ENCODE measurements around the gene LDLRAD4. TPM values are rescaled to one million over a fixed set of nuclear protein-coding genes. Genes with fewer than 3 reads are reported as not detected.

LDLRAD4 gene
- total RNA-seq, 2 donors from 2014 or later, result 112 to 120 TPM

DNA sequence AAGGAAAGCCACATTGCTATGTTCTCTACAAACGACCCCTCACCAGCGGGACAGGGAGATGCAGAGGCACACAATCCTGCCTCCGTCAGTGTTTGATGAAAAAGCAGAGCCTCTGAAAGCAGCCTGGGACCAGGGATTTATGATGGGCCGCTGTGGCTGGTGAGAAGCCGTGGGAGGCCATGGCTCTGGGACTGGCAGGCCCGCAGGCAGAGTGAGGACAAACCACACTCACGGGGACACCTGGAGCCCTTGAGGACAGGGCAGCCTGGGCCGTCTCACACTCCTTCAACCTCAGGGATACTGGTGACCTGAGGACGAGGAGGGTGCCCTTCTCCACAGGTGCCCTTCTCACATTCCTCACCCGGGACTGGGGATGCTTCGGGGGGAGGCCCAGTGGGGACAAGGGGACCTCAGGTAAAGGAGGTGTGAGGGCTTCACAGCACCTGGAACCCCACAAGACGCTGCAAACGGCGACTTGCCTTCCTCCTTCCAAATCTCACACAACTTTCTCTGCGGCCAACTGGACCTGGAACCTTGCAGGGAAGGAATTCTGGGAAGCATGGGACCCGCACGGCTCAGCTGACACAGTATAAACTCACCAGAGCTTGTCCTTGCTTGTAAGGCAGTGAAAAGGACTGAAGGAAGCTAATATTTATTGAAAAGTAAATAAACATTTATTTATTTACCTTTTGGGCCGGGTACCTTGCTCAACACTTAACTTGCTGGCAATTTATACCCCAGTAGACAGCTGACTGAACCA lies 5.3 kb upstream of the LDLRAD4 start:
- H3K4me3 Mint-ChIP-seq, result no peak overlapping the region

DNA sequence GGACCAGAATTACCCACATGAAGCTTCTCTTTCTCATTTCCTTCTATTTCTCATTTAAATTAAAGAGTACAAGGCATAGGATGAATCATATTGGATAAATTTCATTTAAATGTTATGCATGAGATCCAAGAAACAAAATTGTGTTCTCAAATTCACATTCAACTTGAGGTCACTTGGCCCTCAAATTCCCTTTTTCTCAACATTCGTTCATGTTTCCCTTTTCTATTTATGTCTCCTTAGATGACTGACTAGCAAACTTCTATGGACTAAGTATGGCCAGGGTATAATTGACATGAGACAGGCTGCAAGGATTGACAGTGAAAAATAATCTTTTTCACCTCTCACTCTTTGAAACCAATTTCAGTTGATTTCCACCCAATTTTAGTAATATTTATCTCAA lies 4.0 kb upstream of the LDLRAD4 start:
- peaks cover 15% of the 10 kb centered on the region for H3K4me1 Mint-ChIP-seq
- ATAC-seq (no peak), DNase-seq (no peak)
- no peaks in the 10 kb centered on the region for H3K36me3 Mint-ChIP-seq (ENCODE audit: low read depth)
- H3K27me3 Mint-ChIP-seq, result peaks cover 25% of the 10 kb centered on the region
- H3K4me3 Mint-ChIP-seq, result no peak overlapping the region
- H3K27ac Mint-ChIP-seq, result no peak overlapping the region
- H3K9me3 ChIP-seq (ENCODE audit: control insufficient read depth, low read length, poor library complexity, severe bottlenecking), result no peaks in the 10 kb centered on the region

More for the DNA sequence above, 5.3 kb upstream of the LDLRAD4 start:
- no peak for ATAC-seq
- no peak overlapping the region for H3K27ac Mint-ChIP-seq
- no peaks in the 10 kb centered on the region for H3K9me3 ChIP-seq (ENCODE audit: control insufficient read depth, low read length, poor library complexity, severe bottlenecking)
- no peaks in the 10 kb centered on the region for H3K36me3 Mint-ChIP-seq (ENCODE audit: low read depth)
- no peak for DNase-seq
- H3K27me3 Mint-ChIP-seq, result peaks cover 34% of the 10 kb centered on the region
- peaks cover 10% of the 10 kb centered on the region for H3K4me1 Mint-ChIP-seq

DNA sequence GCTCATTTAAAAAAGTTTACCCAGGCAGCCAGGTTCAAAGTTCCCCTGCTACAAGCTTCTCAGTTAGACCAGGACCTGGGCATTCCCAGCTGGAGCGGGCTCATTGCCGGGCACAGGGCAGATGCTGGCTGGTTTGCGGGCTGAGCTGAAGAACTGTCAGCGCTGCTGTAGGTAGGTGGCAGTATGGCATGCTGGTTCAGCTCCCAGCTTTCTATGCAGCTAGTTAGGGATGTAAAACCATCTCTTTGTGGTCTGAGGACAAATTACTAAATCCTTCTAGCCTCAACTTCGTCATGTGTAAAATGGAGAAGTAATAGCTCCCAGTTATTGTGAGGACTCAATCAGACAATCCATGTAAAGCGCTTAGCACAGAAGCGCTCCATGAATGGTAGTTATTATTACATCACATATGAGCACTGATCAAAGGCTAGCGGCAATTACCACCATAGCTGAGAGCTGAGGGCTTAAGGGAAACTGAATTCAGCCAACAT lies 2.4 kb upstream of the LDLRAD4 start:
- DNase-seq (peak in 2 of 3 donors; percentile 25 to 32), ATAC-seq (peak; percentile 67)
- peaks cover 26% of the 10 kb centered on the region for H3K4me1 Mint-ChIP-seq
- no peaks in the 10 kb centered on the region for H3K36me3 Mint-ChIP-seq (ENCODE audit: low read depth)
- peak overlapping the region; percentile 66 for H3K27ac Mint-ChIP-seq
- H3K9me3 ChIP-seq (ENCODE audit: control insufficient read depth, low read length, poor library complexity, severe bottlenecking), result no peaks in the 10 kb centered on the region
- peaks cover 29% of the 10 kb centered on the region for H3K27me3 Mint-ChIP-seq
- peak overlapping the region; percentile 90 for H3K4me3 Mint-ChIP-seq

DNA sequence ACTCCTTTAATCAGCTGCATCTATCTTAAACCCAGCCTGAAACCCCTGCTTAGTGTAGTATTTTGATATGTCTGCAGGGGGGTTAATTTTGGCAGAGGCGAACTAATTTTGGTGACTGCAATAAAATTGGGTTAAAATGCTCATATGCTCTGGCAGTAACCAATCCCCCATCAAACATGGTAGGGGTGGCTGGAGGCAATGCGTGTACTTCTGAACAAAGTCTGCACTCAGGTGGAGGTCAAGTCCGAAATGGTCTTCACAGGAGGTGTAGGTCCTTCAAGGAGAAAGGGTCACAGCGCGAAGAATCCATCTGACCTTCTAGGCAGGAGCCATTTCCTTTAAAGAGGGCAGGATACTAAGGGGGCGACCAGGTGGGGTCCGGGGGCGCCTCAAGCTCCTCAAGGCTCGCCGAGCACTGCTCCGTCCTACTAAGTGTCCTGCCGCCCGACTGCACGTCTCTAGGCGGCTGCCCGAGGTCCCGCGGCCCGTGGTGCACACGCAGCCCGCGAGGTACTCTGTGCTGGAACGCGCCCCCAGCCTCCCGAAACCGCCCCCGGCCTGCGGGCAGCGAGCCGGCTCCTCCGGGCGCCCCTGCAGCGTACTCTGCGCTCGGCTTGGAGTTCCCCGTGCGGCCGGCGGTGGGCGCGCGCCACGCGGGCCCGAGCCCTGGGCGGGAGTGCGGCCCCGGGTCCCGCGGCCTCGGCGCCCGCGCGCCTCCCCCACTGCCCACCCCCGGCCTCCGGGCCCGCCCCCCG lies 1.7 kb upstream of the LDLRAD4 start:
- peaks cover 30% of the 10 kb centered on the region for H3K27me3 Mint-ChIP-seq
- no peaks in the 10 kb centered on the region for H3K36me3 Mint-ChIP-seq (ENCODE audit: low read depth)
- DNase-seq (peak; percentile 45 to 50 (median 47)), ATAC-seq (peak; percentile 62)
- peaks cover 29% of the 10 kb centered on the region for H3K4me1 Mint-ChIP-seq
- H3K27ac Mint-ChIP-seq, result peak overlapping the region; percentile 66
- peak overlapping the region; percentile 90 for H3K4me3 Mint-ChIP-seq
- H3K9me3 ChIP-seq (ENCODE audit: control insufficient read depth, low read length, poor library complexity, severe bottlenecking), result no peaks in the 10 kb centered on the region

DNA sequence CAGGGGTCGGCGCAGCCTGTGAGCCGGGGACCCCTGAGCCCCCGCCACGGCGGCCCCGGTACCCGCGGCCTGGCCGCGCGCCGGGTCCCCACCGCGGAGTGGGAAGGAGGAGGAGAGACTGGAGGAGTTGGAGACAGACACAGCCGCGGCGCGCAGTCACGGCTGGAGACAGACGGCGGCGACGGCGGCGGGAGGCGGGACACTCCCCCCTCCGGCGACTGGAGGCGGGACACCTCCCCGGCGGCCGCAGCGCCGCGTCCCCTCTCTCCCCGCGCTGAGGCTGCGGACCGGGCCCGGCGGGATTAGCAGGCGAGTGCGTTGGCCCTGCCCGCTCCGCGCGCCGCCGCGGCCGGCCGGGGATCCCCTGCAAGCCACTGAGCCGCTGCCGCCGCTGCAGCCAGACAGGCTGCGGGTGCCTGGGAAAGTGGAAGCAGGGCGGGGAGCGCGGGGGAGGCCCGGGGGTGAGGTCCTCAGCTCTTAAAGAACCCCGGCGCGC lies 1.0 kb upstream of the LDLRAD4 start:
- no peaks in the 10 kb centered on the region for H3K9me3 ChIP-seq (ENCODE audit: control insufficient read depth, low read length, poor library complexity, severe bottlenecking)
- Mint-ChIP-seq H3K27ac (no peak overlapping the region), H3K4me3 (peak overlapping the region; percentile 90), H3K36me3 (ENCODE audit: low read depth) (no peaks in the 10 kb centered on the region), H3K4me1 (peaks cover 31% of the 10 kb centered on the region), H3K27me3 (peaks cover 28% of the 10 kb centered on the region)
- peak; percentile 56 for ATAC-seq
- peak; percentile 57 to 58 (median 58) for DNase-seq

DNA sequence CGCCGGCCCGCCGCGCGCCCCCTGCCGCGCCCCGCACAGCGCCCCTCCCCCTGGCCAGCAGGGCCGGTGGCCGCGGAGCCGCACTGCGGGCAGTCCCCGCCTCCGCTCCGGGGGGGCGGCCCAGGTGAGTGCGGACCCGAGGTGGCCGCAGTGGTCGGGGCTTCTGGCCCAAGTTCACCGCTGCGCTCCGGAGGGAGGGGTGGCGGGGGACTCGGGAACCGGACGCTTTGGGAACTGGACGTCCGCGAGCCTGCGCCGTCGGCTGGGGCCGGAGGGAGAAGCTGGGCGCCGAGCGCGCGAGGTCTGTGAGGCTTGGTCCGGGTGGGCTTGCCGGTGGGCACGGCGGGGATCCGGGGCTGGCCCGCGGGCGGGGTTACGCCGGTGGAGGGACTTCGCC lies 591 bp upstream of the LDLRAD4 start:
- no peak for ATAC-seq
- no peak overlapping the region for H3K27ac Mint-ChIP-seq
- DNase-seq, result no peak
- peaks cover 23% of the 10 kb centered on the region for H3K27me3 Mint-ChIP-seq
- H3K36me3 Mint-ChIP-seq (ENCODE audit: low read depth), result no peaks in the 10 kb centered on the region
- H3K4me3 Mint-ChIP-seq, result peak overlapping the region; percentile 87
- H3K4me1 Mint-ChIP-seq, result peaks cover 31% of the 10 kb centered on the region
- no peaks in the 10 kb centered on the region for H3K9me3 ChIP-seq (ENCODE audit: control insufficient read depth, low read length, poor library complexity, severe bottlenecking)

DNA sequence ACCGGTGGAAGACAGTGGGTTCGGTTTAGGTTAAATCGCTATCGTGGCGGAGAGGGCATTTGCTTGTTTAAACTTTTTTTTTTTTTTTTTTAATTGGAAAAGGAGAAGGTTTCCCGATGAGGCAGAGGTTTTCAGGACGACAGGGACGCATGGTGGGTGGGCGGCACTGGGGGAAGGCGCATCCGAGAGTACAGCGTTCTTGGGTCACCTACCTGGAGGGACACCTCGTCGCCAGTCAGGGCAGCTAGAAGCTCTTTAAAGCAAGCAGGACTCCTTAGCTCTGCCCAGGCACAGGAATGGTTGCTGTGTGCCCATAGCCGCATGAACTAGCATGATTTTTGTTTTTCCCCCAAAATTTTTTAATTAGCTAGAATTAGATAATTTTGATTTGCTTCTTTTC lies 437 bp downstream of the LDLRAD4 start:
- no peak for ATAC-seq
- H3K27me3 Mint-ChIP-seq, result peaks cover 18% of the 10 kb centered on the region
- H3K9me3 ChIP-seq (ENCODE audit: control insufficient read depth, low read length, poor library complexity, severe bottlenecking), result no peaks in the 10 kb centered on the region
- H3K4me3 Mint-ChIP-seq, result peak overlapping the region; percentile 87
- H3K27ac Mint-ChIP-seq, result peak overlapping the region; percentile 83
- H3K4me1 Mint-ChIP-seq, result peaks cover 31% of the 10 kb centered on the region
- no peaks in the 10 kb centered on the region for H3K36me3 Mint-ChIP-seq (ENCODE audit: low read depth)
- no peak for DNase-seq

DNA sequence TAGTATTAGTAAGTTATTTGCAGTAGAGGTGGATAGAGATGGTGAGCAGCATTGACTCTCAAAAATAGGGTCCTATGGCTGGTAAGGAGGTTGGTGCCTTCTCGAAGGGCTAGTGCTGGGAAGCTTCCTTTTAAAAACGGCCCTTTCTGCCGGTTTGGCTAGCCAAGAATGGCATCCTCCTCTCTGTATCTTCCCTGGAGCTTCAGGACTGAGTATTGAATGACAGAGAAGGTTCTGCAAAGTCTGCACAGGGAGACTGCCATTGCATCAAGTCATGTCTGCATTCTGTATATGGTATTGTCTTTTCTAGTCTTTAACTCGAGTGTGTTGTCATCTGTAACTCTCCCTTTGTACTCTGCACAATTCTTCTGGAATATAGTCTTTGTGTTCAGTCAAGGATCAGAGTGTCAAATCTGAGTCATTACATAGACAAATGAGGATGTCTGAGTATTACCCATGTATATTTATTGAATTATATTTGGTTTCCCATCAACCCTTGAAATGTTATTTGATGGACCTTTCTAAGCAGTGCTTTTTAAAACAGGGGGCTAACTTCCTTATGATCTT lies 1.1 kb downstream of the LDLRAD4 start:
- Mint-ChIP-seq H3K36me3 (ENCODE audit: low read depth) (no peaks in the 10 kb centered on the region), H3K4me3 (peak overlapping the region; percentile 87), H3K27ac (peak overlapping the region; percentile 83), H3K4me1 (peaks cover 31% of the 10 kb centered on the region), H3K27me3 (peaks cover 13% of the 10 kb centered on the region)
- ATAC-seq (no peak), DNase-seq (no peak)
- H3K9me3 ChIP-seq (ENCODE audit: control insufficient read depth, low read length, poor library complexity, severe bottlenecking), result no peaks in the 10 kb centered on the region

DNA sequence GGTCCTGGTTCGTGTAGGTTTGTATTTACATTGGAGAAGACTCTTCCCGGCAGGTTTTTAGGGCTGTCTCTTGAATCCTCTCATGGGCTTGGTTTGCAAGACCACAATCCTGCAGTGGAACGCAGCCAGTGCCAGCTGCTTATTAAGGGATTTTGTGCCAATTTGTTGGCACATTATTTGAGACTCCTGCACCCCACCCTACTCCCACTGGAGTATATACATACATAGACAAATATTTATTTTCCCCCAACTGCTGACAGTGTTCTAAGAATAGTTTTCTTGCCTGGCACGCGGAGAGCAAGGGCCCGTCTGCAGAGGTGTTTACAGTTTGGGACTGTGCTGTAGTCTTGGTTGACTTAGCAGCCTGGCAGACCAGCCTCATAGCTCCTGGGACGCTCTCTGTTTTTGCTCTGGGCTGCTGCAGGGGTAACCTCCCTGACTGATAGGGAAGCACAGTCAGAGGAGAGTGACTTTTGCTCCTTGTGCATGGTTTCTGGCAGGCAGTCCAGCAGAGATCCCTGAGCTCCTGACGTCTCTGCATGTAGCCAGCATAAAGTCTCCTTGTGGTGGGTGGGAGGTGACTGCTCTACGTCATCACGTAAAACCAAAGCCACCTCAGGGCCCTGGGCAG lies 1.9 kb downstream of the LDLRAD4 start:
- peak overlapping the region; percentile 31 for H3K4me3 Mint-ChIP-seq
- DNase-seq (no peak), ATAC-seq (no peak)
- no peak overlapping the region for H3K27ac Mint-ChIP-seq
- H3K27me3 Mint-ChIP-seq, result peaks cover 6% of the 10 kb centered on the region
- H3K36me3 Mint-ChIP-seq (ENCODE audit: low read depth), result peaks cover 2% of the 10 kb centered on the region
- H3K4me1 Mint-ChIP-seq, result peaks cover 32% of the 10 kb centered on the region
- H3K9me3 ChIP-seq (ENCODE audit: control insufficient read depth, low read length, poor library complexity, severe bottlenecking), result no peaks in the 10 kb centered on the region

DNA sequence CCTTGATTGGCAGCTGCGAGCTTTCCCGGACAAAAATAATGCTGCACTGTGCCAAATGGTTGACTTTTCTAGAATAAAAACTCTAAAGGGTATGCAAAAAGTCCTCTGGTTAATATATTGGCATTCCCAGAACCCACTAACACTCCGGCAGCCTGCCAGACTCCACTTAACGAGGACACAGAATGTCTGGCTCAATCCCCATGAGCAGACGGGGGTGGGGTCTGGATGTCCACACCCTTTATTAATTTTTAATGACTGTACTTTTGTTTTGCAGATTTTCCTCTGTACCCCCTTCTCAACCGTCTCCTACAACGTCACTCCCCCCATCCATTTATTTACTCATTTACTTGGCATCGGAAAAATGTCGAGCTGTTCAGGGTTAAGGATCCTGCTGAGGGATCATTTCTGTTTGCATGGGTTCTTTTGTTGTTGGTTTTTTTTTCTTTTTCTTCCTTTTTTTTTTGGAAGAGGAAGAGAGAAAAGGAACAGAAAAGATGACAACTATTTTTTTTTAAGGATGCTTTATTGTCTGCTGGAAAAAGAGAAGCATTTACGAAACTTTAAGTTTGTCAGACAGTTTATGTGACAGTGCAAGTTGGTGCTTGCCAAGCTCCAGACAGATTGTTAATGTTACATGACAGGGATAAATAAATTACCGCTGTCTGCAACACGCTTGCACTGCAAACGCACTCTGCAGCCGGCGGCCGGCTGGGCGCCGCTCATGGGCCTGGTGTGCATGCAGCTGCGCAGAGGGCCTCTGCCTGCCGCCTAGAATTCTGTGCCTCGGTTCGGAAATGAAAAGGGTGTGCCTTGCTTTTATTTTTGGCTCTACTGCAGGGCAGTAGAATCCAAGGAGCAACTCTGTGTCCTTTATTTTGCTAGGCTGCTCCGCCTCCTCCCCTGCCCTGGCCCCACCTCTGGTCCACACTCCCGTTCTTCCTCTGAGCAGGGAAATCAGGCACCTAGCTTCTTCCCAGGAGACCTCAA lies 3.6 kb downstream of the LDLRAD4 start:
- H3K9me3 ChIP-seq (ENCODE audit: control insufficient read depth, low read length, poor library complexity, severe bottlenecking), result no peaks in the 10 kb centered on the region
- no peak overlapping the region for H3K4me3 Mint-ChIP-seq
- DNase-seq (no peak), ATAC-seq (no peak)
- peaks cover 2% of the 10 kb centered on the region for H3K36me3 Mint-ChIP-seq (ENCODE audit: low read depth)
- H3K27ac Mint-ChIP-seq, result no peak overlapping the region
- H3K27me3 Mint-ChIP-seq, result peaks cover 6% of the 10 kb centered on the region
- H3K4me1 Mint-ChIP-seq, result peaks cover 22% of the 10 kb centered on the region

DNA sequence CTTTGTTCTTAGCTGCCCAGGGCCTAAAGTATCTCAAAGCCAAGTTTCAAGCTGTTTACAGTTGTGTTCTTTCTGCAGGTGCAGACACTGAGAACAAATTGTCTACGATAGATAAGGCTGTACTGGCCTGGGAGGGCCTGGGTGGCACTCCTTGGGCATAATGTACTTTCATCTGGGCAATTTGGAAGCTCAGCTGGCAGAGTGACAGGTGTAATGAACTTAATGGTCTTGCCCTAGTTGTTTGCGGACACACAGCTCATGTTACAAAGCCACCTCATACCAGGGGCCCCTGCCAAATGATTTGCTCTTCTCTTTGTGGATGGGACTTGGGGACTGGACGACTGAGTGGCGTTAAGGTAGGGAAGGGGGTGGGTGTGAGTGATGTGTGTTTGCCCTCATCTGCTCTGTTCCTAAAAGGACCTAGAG lies 4.3 kb downstream of the LDLRAD4 start:
- DNase-seq (no peak), ATAC-seq (no peak)
- peaks cover 26% of the 10 kb centered on the region for H3K4me1 Mint-ChIP-seq
- H3K27me3 Mint-ChIP-seq, result peaks cover 6% of the 10 kb centered on the region
- no peaks in the 10 kb centered on the region for H3K9me3 ChIP-seq (ENCODE audit: control insufficient read depth, low read length, poor library complexity, severe bottlenecking)
- peaks cover 2% of the 10 kb centered on the region for H3K36me3 Mint-ChIP-seq (ENCODE audit: low read depth)
- H3K4me3 Mint-ChIP-seq, result no peak overlapping the region
- no peak overlapping the region for H3K27ac Mint-ChIP-seq
